Tibial artery (tissue), 4 donors: ENCODE measurements around the gene LOXL1.
A peak's percentile ranks its signal among the peaks of the same experiment; 100 is the strongest.

Experiments used
- DNase-seq, 2 donors: peaks; one replicate each; pipeline ENCODE4 v3.0.0-alpha.2; 2019
- H3K27ac ChIP-seq, 2 donors: fragments of 200-600 bp; sonication (generic) in 1 of 2; 1 replicate in 1 of 2; 2 replicates in 1 of 2; pipeline ENCODE4 v1.5.1; 2018 to 2019; ENCODE audit warnings: mild to moderate bottlenecking in 1 of 2
- H3K27me3 ChIP-seq, 2 donors: fragments of 200-600 bp; sonication (generic) in 1 of 2; one replicate each; pipeline versions ENCODE4 v1.5.1 to v1.6.0; 2016 to 2019
- H3K36me3 ChIP-seq, 3 donors: fragments of 200-600 bp; sonication (generic) in 2 of 3; one replicate each; pipeline ENCODE4 v1.5.1; 2016 to 2019; ENCODE audit warnings: mild to moderate bottlenecking in 2 of 3
- H3K4me1 ChIP-seq, 4 donors: fragments of 200-600 bp; sonication (generic) in 2 of 4; 1 replicate in 3 of 4; 2 replicates in 1 of 4; pipeline ENCODE4 v1.5.1; 2016 to 2019
- H3K4me3 ChIP-seq, 2 donors: fragments of 200-600 bp; sonication (generic) in 1 of 2; 1 replicate in 1 of 2; 2 replicates in 1 of 2; pipeline ENCODE4 v1.5.1; 2018 to 2019; ENCODE audit warnings: mild to moderate bottlenecking in 2 of 2
- H3K9me3 ChIP-seq, 3 donors: fragments of 200-600 bp; sonication (generic) in 1 of 3; one replicate each; pipeline ENCODE4 v1.5.1; 2016 to 2019
- intact Hi-C: fragments of 100-400 bp; cut with DNase I; formaldehyde crosslinking; loops from one replicate; pipeline ENCODE4 v1.15.0; 2023; ENCODE audit warnings: low total_unique reads
- TF ChIP-seq, protein P1 (sequence below), 2 experiments: fragments of 200-600 bp in 1 of 2; fragments of 450-650 bp in 1 of 2; IDR thresholded peaks; one replicate each; pipeline ENCODE4 v1.5.1; 2017 to 2019; ENCODE audit warnings: antibody characterized with exemption in 2 of 2, mild to moderate bottlenecking in 1 of 2, moderate library complexity in 1 of 2

LOXL1 gene

GRCh38 chr15:73947651-73948050 lies 21.4 kb downstream of the LOXL1 start:
- Histone ChIP-seq H3K27ac (peak overlapping the region; percentile 53 to 72), H3K4me1 (peaks cover 15 to 53% (median 41%) of the 10 kb centered on the region in 4 donors), H3K4me3 (no peak overlapping the region), H3K9me3 (no peaks in the 10 kb centered on the region), H3K27me3 (no peaks in the 10 kb centered on the region), H3K36me3 (peaks cover 17 to 38% (median 36%) of the 10 kb centered on the region in 3 donors)
- intact Hi-C loops = no loop called here
- DNase-seq = peak in 1 of 2 donors; percentile 60
- TF ChIP-seq, protein P1, sequence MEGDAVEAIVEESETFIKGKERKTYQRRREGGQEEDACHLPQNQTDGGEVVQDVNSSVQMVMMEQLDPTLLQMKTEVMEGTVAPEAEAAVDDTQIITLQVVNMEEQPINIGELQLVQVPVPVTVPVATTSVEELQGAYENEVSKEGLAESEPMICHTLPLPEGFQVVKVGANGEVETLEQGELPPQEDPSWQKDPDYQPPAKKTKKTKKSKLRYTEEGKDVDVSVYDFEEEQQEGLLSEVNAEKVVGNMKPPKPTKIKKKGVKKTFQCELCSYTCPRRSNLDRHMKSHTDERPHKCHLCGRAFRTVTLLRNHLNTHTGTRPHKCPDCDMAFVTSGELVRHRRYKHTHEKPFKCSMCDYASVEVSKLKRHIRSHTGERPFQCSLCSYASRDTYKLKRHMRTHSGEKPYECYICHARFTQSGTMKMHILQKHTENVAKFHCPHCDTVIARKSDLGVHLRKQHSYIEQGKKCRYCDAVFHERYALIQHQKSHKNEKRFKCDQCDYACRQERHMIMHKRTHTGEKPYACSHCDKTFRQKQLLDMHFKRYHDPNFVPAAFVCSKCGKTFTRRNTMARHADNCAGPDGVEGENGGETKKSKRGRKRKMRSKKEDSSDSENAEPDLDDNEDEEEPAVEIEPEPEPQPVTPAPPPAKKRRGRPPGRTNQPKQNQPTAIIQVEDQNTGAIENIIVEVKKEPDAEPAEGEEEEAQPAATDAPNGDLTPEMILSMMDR (IDR thresholded peaks at IDR 0.05) = no peak

GRCh38 chr15:73948396-73948795 lies 22.1 kb downstream of the LOXL1 start:
- Histone ChIP-seq H3K27ac (peak overlapping the region; percentile 53 to 72), H3K4me3 (no peak overlapping the region), H3K9me3 (no peaks in the 10 kb centered on the region), H3K27me3 (no peaks in the 10 kb centered on the region), H3K4me1 (peaks cover 15 to 53% (median 40%) of the 10 kb centered on the region in 4 donors), H3K36me3 (peaks cover 17 to 38% (median 36%) of the 10 kb centered on the region in 3 donors)
- intact Hi-C loops = no loop called here
- TF ChIP-seq, protein P1 (IDR thresholded peaks at IDR 0.05) = no peak
- DNase-seq = peak in 1 of 2 donors; percentile 54

DNA sequence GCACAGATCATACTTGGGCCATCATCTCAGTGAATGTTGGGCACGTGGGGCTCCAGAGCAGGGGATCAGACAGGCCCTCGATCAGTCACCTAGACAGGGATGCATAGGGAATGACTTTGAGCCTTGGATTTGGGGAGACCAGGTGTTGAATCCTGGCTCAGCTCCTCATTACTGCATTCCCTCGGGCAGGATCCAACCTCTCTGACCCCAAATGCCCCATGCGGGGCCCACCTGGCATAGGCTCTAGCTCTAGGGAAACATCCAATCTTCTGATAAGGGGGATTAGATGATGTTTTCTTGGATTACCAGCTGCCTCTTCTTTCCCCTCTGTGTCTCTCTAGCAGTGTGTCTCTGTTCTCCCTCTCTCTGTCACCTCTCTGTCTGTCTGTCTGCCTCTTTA lies 22.7 kb downstream of the LOXL1 start:
- no peak overlapping the region for H3K4me3 ChIP-seq
- intact Hi-C loops = no loop called here
- peaks cover 17 to 38% (median 36%) of the 10 kb centered on the region in 3 donors for H3K36me3 ChIP-seq
- H3K27ac ChIP-seq = peak overlapping the region; percentile 95 to 97
- H3K4me1 ChIP-seq = peaks cover 15 to 53% (median 39%) of the 10 kb centered on the region in 4 donors
- TF ChIP-seq, protein P1 (IDR thresholded peaks at IDR 0.05) = no peak
- no peaks in the 10 kb centered on the region for H3K9me3 ChIP-seq
- peak in 1 of 2 donors; percentile 53 for DNase-seq
- no peaks in the 10 kb centered on the region for H3K27me3 ChIP-seq

GRCh38 chr15:73949496-73949895 lies 23.2 kb downstream of the LOXL1 start:
- Histone ChIP-seq H3K9me3 (no peaks in the 10 kb centered on the region), H3K27me3 (no peaks in the 10 kb centered on the region), H3K27ac (peak overlapping the region; percentile 95 to 97), H3K4me1 (peaks cover 15 to 48% (median 34%) of the 10 kb centered on the region in 4 donors), H3K36me3 (peaks cover 17 to 38% (median 36%) of the 10 kb centered on the region in 3 donors), H3K4me3 (no peak overlapping the region)
- TF ChIP-seq, protein P1 (IDR thresholded peaks at IDR 0.05) = no peak
- intact Hi-C loops = no loop called here
- DNase-seq = peak in 1 of 2 donors; percentile 61

DNA sequence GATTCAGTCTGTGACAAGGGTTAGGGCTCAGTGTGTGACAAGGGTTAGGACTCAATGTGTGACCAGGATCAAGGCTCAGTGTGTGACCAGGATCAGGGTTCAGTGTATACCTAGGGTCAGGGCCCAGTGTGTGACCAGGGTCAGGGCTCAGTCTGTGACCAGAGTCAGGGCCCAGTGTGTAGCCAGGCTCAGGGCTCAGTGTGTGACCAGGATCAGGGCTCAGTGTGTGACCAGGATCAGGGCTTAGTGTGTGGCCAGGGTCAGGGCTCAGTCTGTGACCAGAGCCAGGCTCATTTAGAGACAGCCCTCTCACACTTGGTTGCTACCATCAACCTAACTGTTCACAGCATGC lies 24.2 kb downstream of the LOXL1 start:
- DNase-seq = no peak
- peak overlapping the region; percentile 95 to 97 for H3K27ac ChIP-seq

More for the DNA sequence above, 24.2 kb downstream of the LOXL1 start:
- TF ChIP-seq, protein P1 (IDR thresholded peaks at IDR 0.05) = no peak
- intact Hi-C loops = no loop called here
- H3K27me3 ChIP-seq = no peaks in the 10 kb centered on the region
- no peak overlapping the region for H3K4me3 ChIP-seq
- H3K9me3 ChIP-seq = no peaks in the 10 kb centered on the region
- peaks cover 17 to 38% (median 36%) of the 10 kb centered on the region in 3 donors for H3K36me3 ChIP-seq
- peaks cover 15 to 39% (median 27%) of the 10 kb centered on the region in 4 donors for H3K4me1 ChIP-seq
